Neural progenitor cell (in vitro differentiated cells): ENCODE results near the gene ESRRA. TPM values are rescaled to one million over a fixed set of nuclear protein-coding genes. Genes with fewer than 3 reads are reported as not detected.

Source experiments
- DNase-seq: peaks from one replicate; pipeline ENCODE4 v3.0.0-alpha.2; 2016; ENCODE audit warnings: low spot score
- H2AFZ ChIP-seq: fragments of 200-600 bp; sonication (generic); replicated peaks from 2 replicates; pipeline ENCODE4 v1.6.1; 2016; ENCODE audit warnings: antibody characterized with exemption
- H3F3A ChIP-seq: fragments of 200-600 bp; sonication (generic); 2 replicates; pipeline ENCODE4 v1.6.1; 2016; ENCODE audit warnings: antibody characterized with exemption, low read depth
- H3K27ac ChIP-seq: fragments of 200-600 bp; sonication (generic); 2 replicates; pipeline ENCODE4 v1.5.1; 2016; ENCODE audit warnings: mild to moderate bottlenecking
- H3K27me3 ChIP-seq: fragments of 200-600 bp; sonication (generic); 2 replicates; pipeline ENCODE4 v1.6.1; 2016; ENCODE audit warnings: mild to moderate bottlenecking, moderate library complexity
- H3K36me3 ChIP-seq: fragments of 200-600 bp; sonication (generic); 2 replicates; pipeline ENCODE4 v1.5.1; 2016
- H3K4me1 ChIP-seq: fragments of 200-600 bp; sonication (generic); 2 replicates; pipeline ENCODE4 v1.6.1; 2016; ENCODE audit warnings: mixed run types
- H3K4me2 ChIP-seq: fragments of 200-600 bp; sonication (generic); 2 replicates; pipeline ENCODE4 v1.6.1; 2016
- H3K4me3 ChIP-seq: fragments of 200-600 bp; sonication (generic); 2 replicates; pipeline ENCODE4 v1.5.1; 2016
- H3K79me2 ChIP-seq: fragments of 200-600 bp; sonication (generic); 2 replicates; pipeline ENCODE4 v1.6.1; 2016; ENCODE audit warnings: low read depth
- H3K9ac ChIP-seq: fragments of 200-600 bp; sonication (generic); 2 replicates; pipeline ENCODE4 v1.6.1; 2016
- H3K9me3 ChIP-seq: fragments of 200-600 bp; sonication (generic); 2 replicates; pipeline ENCODE4 v1.5.1; 2016; ENCODE audit warnings: low read depth
- H4K20me1 ChIP-seq: fragments of 200-600 bp; sonication (generic); 2 replicates; pipeline ENCODE4 v1.6.1; 2016; ENCODE audit warnings: low read depth
- H3K27ac Mint-ChIP-seq: 3 replicates; pipeline ENCODE4 v1.8.0; 2021; ENCODE audit warnings: mixed read lengths
- H3K27me3 Mint-ChIP-seq: 2 replicates; pipeline ENCODE4 v1.8.0; 2022; ENCODE audit warnings: low read depth, mild to moderate bottlenecking, inconsistent platforms, moderate library complexity, mixed read lengths; ENCODE audit not compliant: insufficient read depth
- H3K36me3 Mint-ChIP-seq: 3 replicates; pipeline ENCODE4 v1.8.0; 2021; ENCODE audit warnings: mixed read lengths
- H3K4me1 Mint-ChIP-seq: 3 replicates; pipeline ENCODE4 v1.8.0; 2021; ENCODE audit warnings: mixed read lengths
- H3K4me3 Mint-ChIP-seq: 3 replicates; pipeline ENCODE4 v1.8.0; 2021; ENCODE audit warnings: mild to moderate bottlenecking, moderate library complexity, mixed read lengths
- H3K9me3 Mint-ChIP-seq: 3 replicates; pipeline ENCODE4 v1.8.0; 2020; ENCODE audit warnings: mixed read lengths
- CTCF ChIP-seq: fragments of 200-600 bp; sonication (generic); IDR thresholded peaks from 2 replicates; pipeline ENCODE4 v1.5.1; 2017; ENCODE audit warnings: antibody characterized with exemption, mild to moderate bottlenecking
- EZH2 ChIP-seq: fragments of 200-600 bp; sonication (generic); IDR thresholded peaks from 2 replicates; pipeline ENCODE4 v1.6.1; 2017; ENCODE audit warnings: antibody characterized with exemption, mild to moderate bottlenecking, moderate library complexity
- EZH2phosphoT487 ChIP-seq: fragments of 200-600 bp; sonication (generic); IDR thresholded peaks from 2 replicates; pipeline ENCODE4 v1.6.1; 2017; ENCODE audit warnings: antibody characterized with exemption
- total RNA-seq: library from RNA; depleted of rRNA; stranded (reverse); fragments of >200 nt; gene quantifications from 2 replicates; pipeline ENCODE4 v1.2.3, GENCODE V29; 2015; ENCODE audit warnings: low replicate concordance

ESRRA gene
- total RNA-seq, 1 donor from 2014 or later = 5.5 TPM

GRCh38 chr11:64324692-64325469 is 19.6 kb downstream of the ESRRA start:
- no peaks in the 10 kb centered on the region for H3K9me3 ChIP-seq
- H3K27ac ChIP-seq = no peak overlapping the region
- no peak overlapping the region for H3K4me3 ChIP-seq
- H3K9ac ChIP-seq = no peak overlapping the region
- Mint-ChIP-seq H3K27ac (no peak overlapping the region), H3K9me3 (peaks cover 2% of the 10 kb centered on the region), H3K4me3 (no peak overlapping the region), H3K36me3 (peaks cover 10% of the 10 kb centered on the region), H3K27me3 (peaks cover 9% of the 10 kb centered on the region), H3K4me1 (peaks cover 3% of the 10 kb centered on the region)
- H3K27me3 ChIP-seq = no peaks in the 10 kb centered on the region
- no peaks in the 10 kb centered on the region for H3K79me2 ChIP-seq
- H3K4me2 ChIP-seq = no peak overlapping the region
- TF ChIP-seq EZH2 (no peak), CTCF (no peak), EZH2phosphoT487 (no peak)
- H2AFZ ChIP-seq = no peak overlapping the region
- no peaks in the 10 kb centered on the region for H3K4me1 ChIP-seq
- no peak for DNase-seq
- no peaks in the 10 kb centered on the region for H4K20me1 ChIP-seq
- H3K36me3 ChIP-seq = no peaks in the 10 kb centered on the region
- peaks cover 6% of the 10 kb centered on the region for H3F3A ChIP-seq

GRCh38 chr11:64327375-64327774 is 22.1 kb downstream of the ESRRA start:
- no peak overlapping the region for H3K9ac ChIP-seq
- H2AFZ ChIP-seq = no peak overlapping the region
- no peaks in the 10 kb centered on the region for H3K36me3 Mint-ChIP-seq
- no peak overlapping the region for H3K4me3 Mint-ChIP-seq
- no peak overlapping the region for H3K27ac ChIP-seq
- H3K4me1 Mint-ChIP-seq = no peaks in the 10 kb centered on the region
- no peak for DNase-seq
- peaks cover 6% of the 10 kb centered on the region for H3F3A ChIP-seq
- peaks cover 2% of the 10 kb centered on the region for H3K9me3 Mint-ChIP-seq
- H3K36me3 ChIP-seq = no peaks in the 10 kb centered on the region
- no peak overlapping the region for H3K27ac Mint-ChIP-seq
- no peak overlapping the region for H3K4me2 ChIP-seq
- no peaks in the 10 kb centered on the region for H3K9me3 ChIP-seq
- no peaks in the 10 kb centered on the region for H4K20me1 ChIP-seq
- H3K27me3 ChIP-seq = no peaks in the 10 kb centered on the region
- peaks cover 9% of the 10 kb centered on the region for H3K27me3 Mint-ChIP-seq
- no peak overlapping the region for H3K4me3 ChIP-seq
- TF ChIP-seq CTCF = no peak
- TF ChIP-seq EZH2 = no peak
- TF ChIP-seq EZH2phosphoT487 = no peak
- no peaks in the 10 kb centered on the region for H3K4me1 ChIP-seq
- no peaks in the 10 kb centered on the region for H3K79me2 ChIP-seq

- no peaks in the 10 kb centered on the region for H3K27me3 ChIP-seq
- no peaks in the 10 kb centered on the region for H3K79me2 ChIP-seq
- H3K4me1 ChIP-seq = no peaks in the 10 kb centered on the region
- no peak overlapping the region for H3K4me2 ChIP-seq
- H2AFZ ChIP-seq = no peak overlapping the region
- no peak overlapping the region for H3K27ac ChIP-seq
- H3K9me3 ChIP-seq = no peaks in the 10 kb centered on the region
- Mint-ChIP-seq H3K36me3 (no peaks in the 10 kb centered on the region), H3K4me3 (no peak overlapping the region), H3K9me3 (peaks cover 2% of the 10 kb centered on the region), H3K27ac (no peak overlapping the region), H3K27me3 (peaks cover 9% of the 10 kb centered on the region), H3K4me1 (no peaks in the 10 kb centered on the region)
- H4K20me1 ChIP-seq = no peaks in the 10 kb centered on the region
- TF ChIP-seq EZH2phosphoT487 (no peak), CTCF (no peak), EZH2 (no peak)
- no peak for DNase-seq
- H3F3A ChIP-seq = peaks cover 6% of the 10 kb centered on the region
- H3K36me3 ChIP-seq = no peaks in the 10 kb centered on the region
- no peak overlapping the region for H3K9ac ChIP-seq
- H3K4me3 ChIP-seq = no peak overlapping the region
Measured at GRCh38 chr11:64327993-64328392, 22.7 kb downstream of the ESRRA start.
